ENCODE data around the gene ZSCAN22. TPM values are rescaled to one million over a fixed set of nuclear protein-coding genes. Genes with fewer than 3 reads are reported as not detected.

The ZSCAN22 gene
- 1 to 10 TPM; 3.8 TPM for total RNA-seq
- 2.9 TPM for polyA plus RNA-seq (2013, experiment 1 of 2)
- 2.5 TPM for polyA plus RNA-seq (2013, experiment 2 of 2)
- long read RNA-seq, experiment 1, result 0 reads
- long read RNA-seq, experiment 2, full-length matches to known transcripts, result 4 of 7 reads
- long read RNA-seq, experiment 2, partial matches to known transcripts, result 2 of 7 reads
- long read RNA-seq, experiment 2, other reads (novel, unspliced or antisense), result 1 of 7 reads
- long read RNA-seq, experiment 3, full-length matches to known transcripts, result 4 of 7 reads
- long read RNA-seq, experiment 3, partial matches to known transcripts, result 0 of 7 reads
- long read RNA-seq, experiment 3, other reads (novel, unspliced or antisense), result 3 of 7 reads
- long read RNA-seq, experiment 4, result 0 reads

DNA sequence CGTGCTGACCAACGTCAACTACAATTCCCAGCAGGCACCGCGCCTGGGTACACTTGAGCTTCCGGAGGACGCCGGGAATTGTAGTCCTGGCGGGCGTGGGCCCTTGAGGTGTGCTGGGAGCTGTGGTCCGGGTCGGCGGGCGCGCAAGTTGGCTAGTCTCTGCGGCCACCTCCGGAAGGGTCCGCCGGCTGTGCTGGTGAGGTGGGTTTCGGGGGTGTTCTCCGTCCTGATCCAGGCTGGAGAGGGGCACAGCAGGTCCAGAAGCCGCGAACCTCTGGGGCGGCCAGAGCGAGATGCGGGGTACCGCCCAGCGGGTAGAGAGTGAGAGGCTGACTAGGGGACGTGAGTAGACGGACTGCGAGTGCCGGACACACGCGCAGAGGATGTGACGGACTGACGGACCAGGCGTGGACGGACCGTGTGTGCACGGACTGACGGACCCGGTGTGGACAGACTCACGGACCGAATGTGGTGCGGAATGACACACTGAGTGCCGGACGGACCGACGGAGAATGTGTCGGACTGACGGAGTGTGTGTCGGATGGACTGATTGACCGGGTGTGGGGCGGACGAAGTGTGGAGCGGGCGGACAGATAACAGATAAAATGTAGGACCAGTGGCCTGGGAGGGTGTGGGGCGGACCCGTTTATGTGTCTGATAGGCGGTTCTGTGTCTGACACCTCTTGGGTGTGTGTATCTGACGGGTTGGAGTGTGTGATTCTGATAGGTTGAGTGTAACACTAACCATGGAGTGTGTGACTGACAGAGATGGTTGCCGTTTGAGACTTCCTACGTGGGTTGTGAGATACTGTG lies at the start of gene ZSCAN22:
Gene ZSCAN22, plus strand, starts transcription at position 81 of the 813 bp plus-strand sequence. CDS start 7,809 bp downstream, outside the sequence.
- peak; percentile 99 for DNase-seq
- H3K27me3 Mint-ChIP-seq (ENCODE audit: insufficient read depth), result no peaks in the 10 kb centered on the region
- H3K9me3 Mint-ChIP-seq, result no peaks in the 10 kb centered on the region
- no peak within 1 kb of the TSS for H3K4me3 Mint-ChIP-seq
- H3K27me3 ChIP-seq (ENCODE audit: control insufficient read depth, insufficient read depth, low read length, poor library complexity, severe bottlenecking), result no peaks in the 10 kb centered on the region
- H3K9me3 ChIP-seq (ENCODE audit: control insufficient read depth, low read length), result no peaks in the 10 kb centered on the region
- H3K36me3 Mint-ChIP-seq (ENCODE audit: low read depth), result no peaks in the 10 kb centered on the region
- H3K4me1 ChIP-seq (ENCODE audit: control insufficient read depth, insufficient read depth, low read length), result peaks cover 12% of the 10 kb centered on the region
- peaks cover 4% of the 10 kb centered on the region for H3K36me3 ChIP-seq (ENCODE audit: control insufficient read depth, insufficient read depth, low read length)
- H3K27ac ChIP-seq (ENCODE audit: low read depth, low read length), result peak within 1 kb of the TSS; percentile 33
- H3K27ac Mint-ChIP-seq, result no peak within 1 kb of the TSS
- H3K4me3 ChIP-seq (ENCODE audit: low read length), result peak within 1 kb of the TSS; percentile 99
- peak within 1 kb of the TSS; percentile 86 for H3K9ac ChIP-seq (ENCODE audit: extremely low read depth, low read length, poor library complexity, severe bottlenecking)
- 1% methylated on average over 34 to 62 of the region's 62 CpGs for WGBS, 2 experiments (ENCODE audit: insufficient coverage in 1 of 2, insufficient read length in 1 of 2)
- peaks cover 11% of the 10 kb centered on the region for H3K4me1 Mint-ChIP-seq
- TF ChIP-seq, protein P1, sequence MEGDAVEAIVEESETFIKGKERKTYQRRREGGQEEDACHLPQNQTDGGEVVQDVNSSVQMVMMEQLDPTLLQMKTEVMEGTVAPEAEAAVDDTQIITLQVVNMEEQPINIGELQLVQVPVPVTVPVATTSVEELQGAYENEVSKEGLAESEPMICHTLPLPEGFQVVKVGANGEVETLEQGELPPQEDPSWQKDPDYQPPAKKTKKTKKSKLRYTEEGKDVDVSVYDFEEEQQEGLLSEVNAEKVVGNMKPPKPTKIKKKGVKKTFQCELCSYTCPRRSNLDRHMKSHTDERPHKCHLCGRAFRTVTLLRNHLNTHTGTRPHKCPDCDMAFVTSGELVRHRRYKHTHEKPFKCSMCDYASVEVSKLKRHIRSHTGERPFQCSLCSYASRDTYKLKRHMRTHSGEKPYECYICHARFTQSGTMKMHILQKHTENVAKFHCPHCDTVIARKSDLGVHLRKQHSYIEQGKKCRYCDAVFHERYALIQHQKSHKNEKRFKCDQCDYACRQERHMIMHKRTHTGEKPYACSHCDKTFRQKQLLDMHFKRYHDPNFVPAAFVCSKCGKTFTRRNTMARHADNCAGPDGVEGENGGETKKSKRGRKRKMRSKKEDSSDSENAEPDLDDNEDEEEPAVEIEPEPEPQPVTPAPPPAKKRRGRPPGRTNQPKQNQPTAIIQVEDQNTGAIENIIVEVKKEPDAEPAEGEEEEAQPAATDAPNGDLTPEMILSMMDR (conservative IDR thresholded peaks at IDR 0.05), result no peak

DNA sequence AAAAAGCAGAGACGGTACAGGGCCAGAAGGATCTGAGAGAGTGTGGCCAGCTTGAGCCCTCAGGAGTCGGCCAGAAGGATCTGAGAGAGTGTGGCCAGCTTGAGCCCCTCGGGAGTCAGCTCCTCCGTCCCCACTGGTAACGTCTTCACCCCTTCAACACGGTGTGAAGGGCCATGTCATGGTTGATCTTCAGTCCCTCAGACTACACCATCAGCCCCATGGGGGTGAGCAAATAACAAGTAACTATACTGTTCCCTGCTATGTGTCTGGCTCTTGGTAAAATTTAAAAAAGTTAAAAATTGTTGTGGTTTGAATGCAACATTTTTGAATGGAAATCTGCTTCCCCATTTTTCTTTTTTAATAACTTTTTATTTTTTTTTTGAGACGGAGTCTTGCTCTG lies 49.6 kb upstream of the ZSCAN22 start:
- H3K27ac ChIP-seq (ENCODE audit: low read depth, low read length), result no peak overlapping the region
- DNase-seq, result no peak
- TF ChIP-seq, protein P1 (conservative IDR thresholded peaks at IDR 0.05), result no peak
- H3K4me3 ChIP-seq (ENCODE audit: low read length), result peak overlapping the region; percentile 97
- no peaks in the 10 kb centered on the region for H3K4me1 ChIP-seq (ENCODE audit: control insufficient read depth, insufficient read depth, low read length)
- peaks cover 14% of the 10 kb centered on the region for H3K4me1 Mint-ChIP-seq
- peaks cover 57% of the 10 kb centered on the region for H3K36me3 Mint-ChIP-seq (ENCODE audit: low read depth)
- no peaks in the 10 kb centered on the region for H3K27me3 Mint-ChIP-seq (ENCODE audit: insufficient read depth)
- H3K36me3 ChIP-seq (ENCODE audit: control insufficient read depth, insufficient read depth, low read length), result peaks cover 47% of the 10 kb centered on the region
- H3K4me3 Mint-ChIP-seq, result peak overlapping the region; percentile 95
- H3K9ac ChIP-seq (ENCODE audit: extremely low read depth, low read length, poor library complexity, severe bottlenecking), result no peak overlapping the region
- peaks cover 11% of the 10 kb centered on the region for H3K9me3 Mint-ChIP-seq
- no peaks in the 10 kb centered on the region for H3K27me3 ChIP-seq (ENCODE audit: control insufficient read depth, insufficient read depth, low read length, poor library complexity, severe bottlenecking)
- WGBS, 2 experiments (ENCODE audit: insufficient coverage in 1 of 2, insufficient read length in 1 of 2), result 86 to 93% methylated on average over 3 to 7 of the region's 7 CpGs
- H3K9me3 ChIP-seq (ENCODE audit: control insufficient read depth, low read length), result peaks cover 21% of the 10 kb centered on the region
- no peak overlapping the region for H3K27ac Mint-ChIP-seq

- Histone ChIP-seq H3K4me3 (ENCODE audit: low read length) (peak overlapping the region; percentile 97), H3K36me3 (ENCODE audit: control insufficient read depth, insufficient read depth, low read length) (peaks cover 44% of the 10 kb centered on the region), H3K9me3 (ENCODE audit: control insufficient read depth, low read length) (peaks cover 14% of the 10 kb centered on the region), H3K27me3 (ENCODE audit: control insufficient read depth, insufficient read depth, low read length, poor library complexity, severe bottlenecking) (no peaks in the 10 kb centered on the region), H3K9ac (ENCODE audit: extremely low read depth, low read length, poor library complexity, severe bottlenecking) (peak overlapping the region; percentile 78), H3K4me1 (ENCODE audit: control insufficient read depth, insufficient read depth, low read length) (no peaks in the 10 kb centered on the region), H3K27ac (ENCODE audit: low read depth, low read length) (peak overlapping the region; percentile 58)
- Mint-ChIP-seq H3K27ac (peak overlapping the region; percentile 97), H3K9me3 (peaks cover 9% of the 10 kb centered on the region), H3K36me3 (ENCODE audit: low read depth) (peaks cover 53% of the 10 kb centered on the region), H3K4me3 (peak overlapping the region; percentile 95), H3K4me1 (peaks cover 14% of the 10 kb centered on the region), H3K27me3 (ENCODE audit: insufficient read depth) (no peaks in the 10 kb centered on the region)
- DNase-seq, result no peak
- TF ChIP-seq, protein P1 (conservative IDR thresholded peaks at IDR 0.05), result no peak
- 36 to 48% methylated on average over 10 to 25 of the region's 25 CpGs for WGBS, 2 experiments (ENCODE audit: insufficient coverage in 1 of 2, insufficient read length in 1 of 2)
Observed at GRCh38 chr19:58277748-58278540, 48.9 kb upstream of the ZSCAN22 start.

All from endodermal cell (in vitro differentiated cells).